ENCODE measurements around the gene CMSS1.

GRCh38 chr3:100076731-100077529 is 259.3 kb downstream of the CMSS1 start:
- no peak for TF ChIP-seq CTCF (IDR thresholded peaks at IDR 0.05)
- TF ChIP-seq POLR2AphosphoS5 (IDR thresholded peaks at IDR 0.05): no peak
- no peak for TF ChIP-seq POLR2A (IDR thresholded peaks at IDR 0.05; ENCODE audit: low read depth)
- TF ChIP-seq EP300 (IDR thresholded peaks at IDR 0.05): no peak

Data from esophagus muscularis mucosa (tissue), 4 donors.